ENCODE results near the gene WDR1. TPM values are rescaled to one million over a fixed set of nuclear protein-coding genes. Genes with fewer than 3 reads are reported as not detected.

The WDR1 gene
- total RNA-seq, 1 experiment from 2014 or later, result 367 TPM

GRCh38 chr4:10105421-10105820, 11.2 kb downstream of the WDR1 start:
- Histone ChIP-seq H3K27ac (ENCODE audit: insufficient read length, low read depth, low read length) (no peak overlapping the region), H4K5ac (ENCODE audit: insufficient read length, low read depth, low read length) (no peak overlapping the region), H3K4ac (ENCODE audit: low read depth, low read length) (no peak overlapping the region), H3K23me2 (ENCODE audit: insufficient read length, low read depth, low read length, poor library complexity, severe bottlenecking) (no peaks in the 10 kb centered on the region), H3K79me2 (ENCODE audit: insufficient read depth, low read length) (peaks cover 70% of the 10 kb centered on the region), H2BK15ac (ENCODE audit: low read depth, low read length) (no peak overlapping the region), H3K27me3 (ENCODE audit: insufficient read depth, low read length) (no peaks in the 10 kb centered on the region), H3K4me2 (ENCODE audit: insufficient read depth, insufficient read length, low read length) (no peak overlapping the region), H3K18ac (ENCODE audit: insufficient read length, low read depth, low read length) (no peak overlapping the region), H2BK20ac (ENCODE audit: low read depth, low read length, poor library complexity, severe bottlenecking) (no peak overlapping the region), H3K14ac (ENCODE audit: insufficient read depth, low read length) (no peak overlapping the region), H3K23ac (ENCODE audit: insufficient read length, low read depth, low read length) (no peak overlapping the region), H3K56ac (ENCODE audit: insufficient read length, low read depth, low read length) (no peak overlapping the region), H2BK12ac (ENCODE audit: insufficient read length, low read depth, low read length) (no peak overlapping the region), H2BK120ac (ENCODE audit: low read depth, low read length, poor library complexity, severe bottlenecking) (no peak overlapping the region), H3K4me1 (ENCODE audit: insufficient read depth, low read length) (peaks cover 7% of the 10 kb centered on the region; the same call in 1 of the 2 replicates), H3K9ac (ENCODE audit: extremely low read depth, insufficient read length, low read length) (no peak overlapping the region), H2AFZ (ENCODE audit: low read length) (no peak overlapping the region), H4K20me1 (ENCODE audit: control insufficient read depth, insufficient read depth, insufficient read length) (no peaks in the 10 kb centered on the region), H3K9me3 (ENCODE audit: control insufficient read depth, low read depth, low read length) (no peaks in the 10 kb centered on the region), H4K8ac (replicated peaks; ENCODE audit: insufficient read length, low read depth, low read length) (no peak overlapping the region), H2AK5ac (ENCODE audit: insufficient read length, low read length) (no peak overlapping the region), H3K79me1 (ENCODE audit: insufficient read depth, low read depth, low read length, poor library complexity, severe bottlenecking) (peaks cover 7% of the 10 kb centered on the region), H4K91ac (ENCODE audit: insufficient read length, low read depth, low read length) (no peak overlapping the region), H3T11ph (ENCODE audit: low read length) (no peak overlapping the region), H2BK5ac (ENCODE audit: insufficient read length, low read length) (no peak overlapping the region)
- H3K27ac Mint-ChIP-seq, result peak overlapping the region in 1 of 3 experiments; percentile 10; a peak in 2 of 7 replicates
- H3K36me3 Mint-ChIP-seq (ENCODE audit: insufficient read depth in 1 of 3, low read depth in 3 of 3), result peaks cover 51 to 70% (median 64%) of the 10 kb centered on the region in 3 experiments
- no peak overlapping the region for H3K4me3 Mint-ChIP-seq
- TF ChIP-seq, protein P1, sequence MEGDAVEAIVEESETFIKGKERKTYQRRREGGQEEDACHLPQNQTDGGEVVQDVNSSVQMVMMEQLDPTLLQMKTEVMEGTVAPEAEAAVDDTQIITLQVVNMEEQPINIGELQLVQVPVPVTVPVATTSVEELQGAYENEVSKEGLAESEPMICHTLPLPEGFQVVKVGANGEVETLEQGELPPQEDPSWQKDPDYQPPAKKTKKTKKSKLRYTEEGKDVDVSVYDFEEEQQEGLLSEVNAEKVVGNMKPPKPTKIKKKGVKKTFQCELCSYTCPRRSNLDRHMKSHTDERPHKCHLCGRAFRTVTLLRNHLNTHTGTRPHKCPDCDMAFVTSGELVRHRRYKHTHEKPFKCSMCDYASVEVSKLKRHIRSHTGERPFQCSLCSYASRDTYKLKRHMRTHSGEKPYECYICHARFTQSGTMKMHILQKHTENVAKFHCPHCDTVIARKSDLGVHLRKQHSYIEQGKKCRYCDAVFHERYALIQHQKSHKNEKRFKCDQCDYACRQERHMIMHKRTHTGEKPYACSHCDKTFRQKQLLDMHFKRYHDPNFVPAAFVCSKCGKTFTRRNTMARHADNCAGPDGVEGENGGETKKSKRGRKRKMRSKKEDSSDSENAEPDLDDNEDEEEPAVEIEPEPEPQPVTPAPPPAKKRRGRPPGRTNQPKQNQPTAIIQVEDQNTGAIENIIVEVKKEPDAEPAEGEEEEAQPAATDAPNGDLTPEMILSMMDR (conservative IDR thresholded peaks at IDR 0.05), result no peak
- peaks cover 79 to 86% of the 10 kb centered on the region in 2 experiments for H3K4me1 Mint-ChIP-seq
- no CpG with 5 or more reads among the region's 4 CpGs for WGBS (ENCODE audit: extremely low coverage, insufficient read length, low lambda C conversion rate)
- H3K9me3 Mint-ChIP-seq, result no peaks in the 10 kb centered on the region; a peak in 1 of 5 replicates
- DNase-seq, result no peak
- no peaks in the 10 kb centered on the region; the same call in 1 of the 2 replicates for H3K27me3 Mint-ChIP-seq (ENCODE audit: low read depth)

All from H9 (cell line).